Aorta (tissue), 5 donors: ENCODE results near the gene CEP350. TPM values are rescaled to one million over a fixed set of nuclear protein-coding genes. Genes with fewer than 3 reads are reported as not detected.
"Not testable (repeated sequence)": the region's sequence is repeated elsewhere in the genome, so short reads cannot be mapped to it uniquely, and the experiment has no call there.

Source experiments
- ATAC-seq: fragments of 200-7000 bp; cut with Tn5 transposase; one replicate; pipeline ENCODE4 v1.9.1; 2022; ENCODE audit warnings: moderate library complexity; ENCODE audit not compliant: low FRiP score
- DNase-seq, 2 donors: peaks; one replicate each; pipeline ENCODE4 v3.0.0-alpha.2; 2020
- H3K27ac ChIP-seq, 2 donors: one replicate each; pipeline ENCODE4 v1.5.1; 2013; ENCODE audit warnings: low read length in 2 of 2, mild to moderate bottlenecking in 2 of 2, moderate library complexity in 2 of 2, control low read depth in 1 of 2, inconsistent platforms in 1 of 2, low read depth in 1 of 2
- H3K27me3 ChIP-seq, 2 donors: one replicate each; pipeline ENCODE4 v1.6.1; 2013; ENCODE audit warnings: control low read depth in 1 of 2, low read length in 1 of 2, mild to moderate bottlenecking in 1 of 2, moderate library complexity in 1 of 2; ENCODE audit not compliant: insufficient read depth in 2 of 2, control insufficient read depth in 1 of 2
- H3K36me3 ChIP-seq, 2 donors: one replicate each; pipeline ENCODE4 v1.6.1; 2013; ENCODE audit warnings: control low read depth in 1 of 2, low read length in 1 of 2, mild to moderate bottlenecking in 1 of 2; ENCODE audit not compliant: insufficient read depth in 2 of 2, control insufficient read depth in 1 of 2
- H3K4me1 ChIP-seq, 2 donors: one replicate each; pipeline ENCODE4 v1.6.1; 2013; ENCODE audit warnings: low read length in 2 of 2, control low read depth in 1 of 2, mild to moderate bottlenecking in 1 of 2, moderate library complexity in 1 of 2; ENCODE audit not compliant: insufficient read depth in 2 of 2, control insufficient read depth in 1 of 2
- H3K4me3 ChIP-seq, 2 donors: one replicate each; pipeline ENCODE4 v1.5.1; 2013; ENCODE audit warnings: low read length in 2 of 2, control low read depth in 1 of 2, mild to moderate bottlenecking in 1 of 2
- H3K9me3 ChIP-seq: one replicate; pipeline ENCODE4 v1.6.1; 2013; ENCODE audit warnings: mild to moderate bottlenecking, low read length; ENCODE audit not compliant: control insufficient read depth
- WGBS, 2 donors: extraction: QIAGEN DNeasy Blood & Tissue Kit; methylation state at CpG; one replicate each; pipeline ENCODE4 v1.1.7; 2013; 5-methylcytosine and 5-hydroxymethylcytosine counted together
- intact Hi-C, 2 donors: fragments of 100-400 bp; cut with DNase I; formaldehyde crosslinking; loops; one replicate each; pipeline versions ENCODE4 v1.14.2 to v1.15.0; 2022
- polyA plus RNA-seq, 2 donors: library from polyadenylated mRNA; stranded (reverse); fragments of 200-250 nt; gene quantifications; one replicate each; pipeline ENCODE4 v1.2.3, GENCODE V29; 2013
- total RNA-seq, 2 donors: library from RNA; stranded (reverse); fragmentation: NEBNext Ultra II Directional; extraction: Animal tissue kit (Norgen Biotek cat#: 25700); gene quantifications; one replicate each; pipeline ENCODE4 v1.2.1, GENCODE V29; 2021
- donor health status: healthy with polysubstance abuse.
- donor health status: Bipolar disorder and iron deficiency.
- donor health status: DM: no; HTN: no; CAD: no.
- donor health status: DM: no; HTN: no; CAD: no.
- donor health status: DM: yes; HTN: yes; CAD: no.

Gene CEP350
- total and polyA plus RNA-seq, 4 donors: 4.3 to 61.3 (median 29.4) TPM

GRCh38 chr1:179955731-179956130 lies 1.1 kb downstream of the CEP350 start:
- no peak for DNase-seq
- Histone ChIP-seq H3K9me3 (no peaks in the 10 kb centered on the region), H3K4me1 (no peaks in the 10 kb centered on the region), H3K4me3 (peak overlapping the region; percentile 90 to 93), H3K27ac (no peak overlapping the region), H3K36me3 (no peaks in the 10 kb centered on the region), H3K27me3 (no peaks in the 10 kb centered on the region)
- intact Hi-C loops: loop anchor here in 1 of 2 donors (10.0 kb wide), 1 partner anchor 49 kb away; no protein-coding TSS in a partner anchor
- ATAC-seq: no peak
- 1 to 3% methylated on average over 3 of the region's 3 CpGs for WGBS, 2 donors

- 68 to 71% methylated on average over 3 of the region's 3 CpGs for WGBS, 2 donors
- Histone ChIP-seq H3K27ac (no peak overlapping the region), H3K9me3 (no peaks in the 10 kb centered on the region), H3K4me3 (no peak overlapping the region), H3K36me3 (no peaks in the 10 kb centered on the region), H3K27me3 (no peaks in the 10 kb centered on the region), H3K4me1 (no peaks in the 10 kb centered on the region)
- no peak for DNase-seq
- ATAC-seq: no peak
- intact Hi-C loops: loop anchor here in 1 of 2 donors (10.0 kb wide), 1 partner anchor 46 kb away; no protein-coding TSS in a partner anchor
Measured at GRCh38 chr1:179958359-179958758, 3.7 kb downstream of the CEP350 start.

GRCh38 chr1:179962168-179962567 lies 7.6 kb downstream of the CEP350 start:
- WGBS, 2 donors: 99% methylated on average over 8 of the region's 8 CpGs
- ATAC-seq, intact Hi-C loops: not testable (repeated sequence)

GRCh38 chr1:179966551-179966950 lies 11.9 kb downstream of the CEP350 start:
- intact Hi-C loops: no loop called here
- peaks cover 0 to 3% of the 10 kb centered on the region in 2 donors for H3K4me1 ChIP-seq
- H3K27ac ChIP-seq: no peak overlapping the region
- ATAC-seq (no peak), DNase-seq (no peak)
- H3K27me3 ChIP-seq: no peaks in the 10 kb centered on the region
- H3K9me3 ChIP-seq: no peaks in the 10 kb centered on the region
- no peaks in the 10 kb centered on the region for H3K36me3 ChIP-seq
- H3K4me3 ChIP-seq: no peak overlapping the region

More at GRCh38 chr1:179962168-179962567, 7.6 kb downstream of the CEP350 start:
- not testable (repeated sequence) for H3K27me3 ChIP-seq, H3K27ac ChIP-seq, H3K36me3 ChIP-seq, H3K4me1 ChIP-seq, DNase-seq, H3K4me3 ChIP-seq, H3K9me3 ChIP-seq

- intact Hi-C loops: no loop called here
- no peak overlapping the region for H3K27ac ChIP-seq
- H3K4me1 ChIP-seq: peaks cover 0 to 3% of the 10 kb centered on the region in 2 donors
Measured at GRCh38 chr1:179968284-179968993, 13.8 kb downstream of the CEP350 start.

GRCh38 chr1:179968994-179969919 lies 14.6 kb downstream of the CEP350 start:
- peak overlapping the region in 1 of 2 donors; percentile 19 for H3K27ac ChIP-seq
- no peak for ATAC-seq
- DNase-seq: no peak
- no peak overlapping the region for H3K4me3 ChIP-seq
- no peaks in the 10 kb centered on the region for H3K36me3 ChIP-seq
- no peaks in the 10 kb centered on the region for H3K27me3 ChIP-seq
- no peaks in the 10 kb centered on the region for H3K9me3 ChIP-seq
- intact Hi-C loops: no loop called here
- peaks cover 0 to 3% of the 10 kb centered on the region in 2 donors for H3K4me1 ChIP-seq
- WGBS, 2 donors: 67 to 68% methylated on average over 8 of the region's 8 CpGs

More at GRCh38 chr1:179968284-179968993, 13.8 kb downstream of the CEP350 start:
- ATAC-seq: no peak
- 95% methylated on average over 6 of the region's 6 CpGs for whole genome bisulfite sequencing, 2 donors
- Histone ChIP-seq H3K4me3 (no peak overlapping the region), H3K27me3 (no peaks in the 10 kb centered on the region), H3K9me3 (no peaks in the 10 kb centered on the region), H3K36me3 (no peaks in the 10 kb centered on the region)
- peak in 1 of 2 donors; percentile 39 for DNase-seq

GRCh38 chr1:179969962-179970361 lies 15.4 kb downstream of the CEP350 start:
- Histone ChIP-seq H3K4me3 (no peak overlapping the region), H3K27me3 (no peaks in the 10 kb centered on the region), H3K4me1 (peaks cover 0 to 3% of the 10 kb centered on the region in 2 donors), H3K36me3 (no peaks in the 10 kb centered on the region), H3K27ac (no peak overlapping the region), H3K9me3 (no peaks in the 10 kb centered on the region)
- WGBS, 2 donors: 3 to 4% methylated on average over 1 of the region's 1 CpG
- intact Hi-C loops: no loop called here
- ATAC-seq: peak; percentile 59
- DNase-seq: no peak

- Histone ChIP-seq H3K27ac (no peak overlapping the region), H3K4me3 (no peak overlapping the region), H3K36me3 (no peaks in the 10 kb centered on the region), H3K4me1 (peaks cover 0 to 3% of the 10 kb centered on the region in 2 donors), H3K27me3 (no peaks in the 10 kb centered on the region), H3K9me3 (no peaks in the 10 kb centered on the region)
- ATAC-seq (no peak), DNase-seq (no peak)
- WGBS, 2 donors: 78 to 83% methylated on average over 5 of the region's 5 CpGs
- intact Hi-C loops: no loop called here
Measured at GRCh38 chr1:179971563-179972496, 17.2 kb downstream of the CEP350 start.
